GM19324 (cell line): Measurements from ENCODE around the gene HP1BP3.

ENCODE experiments used
- ATAC-seq: cut with Tn5 transposase; IDR thresholded peaks from one replicate; pipeline ENCODE4 v1.9.1; 2021; ENCODE audit warnings: mild to moderate bottlenecking, moderate library complexity; ENCODE audit not compliant: unreplicated experiment, low FRiP score

HP1BP3 gene

GRCh38 chr1:20696397-20697333 lies 90.4 kb downstream of the HP1BP3 start:
- ATAC-seq = peak; percentile 65

GRCh38 chr1:20695515-20695914 lies 91.6 kb downstream of the HP1BP3 start:
- no peak for ATAC-seq

GRCh38 chr1:20693623-20694022 lies 93.5 kb downstream of the HP1BP3 start:
- ATAC-seq = no peak
